ENCODE data around the gene SEPTIN7.

SEPTIN7 gene

DNA sequence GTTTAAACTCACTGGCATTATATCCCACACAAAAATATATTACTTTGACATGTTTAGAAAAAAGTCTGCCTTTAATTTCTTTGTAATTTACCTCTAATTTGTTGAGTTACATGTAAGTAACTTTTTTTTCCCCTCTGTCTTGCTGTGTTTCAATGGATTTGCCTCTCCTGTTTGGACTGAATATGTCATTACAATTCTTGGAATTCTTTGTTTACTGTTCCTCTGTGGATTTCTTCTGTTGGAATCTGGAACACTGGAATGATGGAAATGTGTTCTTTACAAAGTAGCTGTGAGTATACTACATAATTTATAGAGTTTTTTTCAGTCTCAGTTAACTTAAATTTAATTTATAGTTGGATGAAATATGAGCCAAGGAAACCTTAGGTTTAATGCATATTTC is 30.4 kb downstream of the SEPTIN7 start:
- Histone ChIP-seq H3K27ac (ENCODE audit: low read depth, low read length, severe bottlenecking) (peak overlapping the region; percentile 81), H3K4me3 (ENCODE audit: extremely low read depth, insufficient read depth, low read length, poor library complexity, severe bottlenecking) (no peak overlapping the region), H3K4me1 (ENCODE audit: control insufficient read depth, insufficient read depth, low read length, poor library complexity, severe bottlenecking) (peaks cover 14% of the 10 kb centered on the region), H3K9me3 (ENCODE audit: control insufficient read depth, low read length) (no peaks in the 10 kb centered on the region), H3K36me3 (ENCODE audit: control insufficient read depth, insufficient read depth, low read length) (peaks cover 26% of the 10 kb centered on the region)

GRCh38 chr7:35839860-35840854 is 39.3 kb downstream of the SEPTIN7 start:
- peaks cover 4% of the 10 kb centered on the region for H3K4me1 ChIP-seq (ENCODE audit: control insufficient read depth, insufficient read depth, low read length, poor library complexity, severe bottlenecking)
- H3K4me3 ChIP-seq (ENCODE audit: extremely low read depth, insufficient read depth, low read length, poor library complexity, severe bottlenecking): no peak overlapping the region
- WGBS, 2 experiments (ENCODE audit: insufficient coverage in 2 of 2): no CpG with 5 or more reads among the region's 1 CpG
- peaks cover 41% of the 10 kb centered on the region for H3K36me3 ChIP-seq (ENCODE audit: control insufficient read depth, insufficient read depth, low read length)
- H3K27ac ChIP-seq (ENCODE audit: low read depth, low read length, severe bottlenecking): no peak overlapping the region
- no peaks in the 10 kb centered on the region for H3K9me3 ChIP-seq (ENCODE audit: control insufficient read depth, low read length)

DNA sequence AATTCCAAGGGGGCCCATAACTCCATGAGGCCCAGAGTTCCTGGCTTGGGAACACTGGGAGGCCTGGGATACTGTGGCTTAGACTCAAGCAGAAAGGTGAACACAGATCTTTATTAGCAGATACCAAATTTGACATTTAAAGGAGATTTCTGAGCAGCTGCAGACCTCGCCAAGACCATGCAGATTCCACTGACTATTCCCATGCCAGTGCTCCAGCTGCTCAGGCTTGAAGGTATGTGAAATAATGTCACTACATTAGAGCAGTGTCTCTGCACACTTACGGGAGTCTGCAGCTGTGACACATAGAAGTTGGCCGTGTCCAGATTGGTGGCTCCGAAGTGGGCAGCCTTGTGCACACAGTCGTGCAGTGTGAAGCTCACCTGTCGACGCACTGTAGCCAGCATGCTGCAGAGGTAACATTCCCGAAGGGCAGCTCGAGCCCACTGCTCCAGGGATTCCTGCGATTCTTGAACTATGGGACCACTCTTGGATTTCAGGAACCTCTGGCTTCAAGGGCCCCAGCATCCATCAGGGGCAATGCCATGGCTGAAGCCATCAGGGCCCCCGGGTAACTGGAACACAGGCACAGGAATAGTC is 46.1 kb downstream of the SEPTIN7 start:
- H3K27ac ChIP-seq (ENCODE audit: low read depth, low read length, severe bottlenecking): no peak overlapping the region
- 98 to 99% methylated on average over 9 to 10 of the region's 11 CpGs for WGBS, 2 experiments (ENCODE audit: insufficient coverage in 2 of 2)
- H3K4me3 ChIP-seq (ENCODE audit: extremely low read depth, insufficient read depth, low read length, poor library complexity, severe bottlenecking): no peak overlapping the region
- no peaks in the 10 kb centered on the region for H3K9me3 ChIP-seq (ENCODE audit: control insufficient read depth, low read length)
- H3K4me1 ChIP-seq (ENCODE audit: control insufficient read depth, insufficient read depth, low read length, poor library complexity, severe bottlenecking): no peaks in the 10 kb centered on the region
- peaks cover 39% of the 10 kb centered on the region for H3K36me3 ChIP-seq (ENCODE audit: control insufficient read depth, insufficient read depth, low read length)

DNA sequence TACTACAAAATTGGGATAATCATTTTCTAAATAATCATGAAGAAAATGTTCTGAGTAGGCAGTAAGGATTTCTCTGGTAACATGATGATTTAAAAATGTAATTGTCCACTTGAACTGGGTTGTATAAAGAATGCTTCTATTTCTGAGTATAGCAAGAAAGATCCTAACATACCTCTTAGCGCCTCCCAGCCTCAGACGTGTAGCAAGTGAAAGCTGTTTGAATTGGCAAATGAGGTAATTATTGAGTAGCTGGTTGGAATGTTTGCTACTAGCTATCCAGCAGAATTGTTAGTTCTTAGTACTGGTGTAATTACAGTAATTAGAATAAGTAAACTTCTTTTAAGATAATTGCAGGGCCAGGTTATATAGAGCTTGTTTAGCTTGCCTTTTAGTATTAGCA is 47.9 kb downstream of the SEPTIN7 start:
- Histone ChIP-seq H3K27ac (ENCODE audit: low read depth, low read length, severe bottlenecking) (no peak overlapping the region), H3K9me3 (ENCODE audit: control insufficient read depth, low read length) (no peaks in the 10 kb centered on the region), H3K4me3 (ENCODE audit: extremely low read depth, insufficient read depth, low read length, poor library complexity, severe bottlenecking) (no peak overlapping the region), H3K36me3 (ENCODE audit: control insufficient read depth, insufficient read depth, low read length) (peaks cover 42% of the 10 kb centered on the region), H3K4me1 (ENCODE audit: control insufficient read depth, insufficient read depth, low read length, poor library complexity, severe bottlenecking) (no peaks in the 10 kb centered on the region)
- 80% methylated on average over 1 of the region's 2 CpGs; no CpG with 5 or more reads in 1 of the 2 experiments for WGBS, 2 experiments (ENCODE audit: insufficient coverage in 2 of 2)

DNA sequence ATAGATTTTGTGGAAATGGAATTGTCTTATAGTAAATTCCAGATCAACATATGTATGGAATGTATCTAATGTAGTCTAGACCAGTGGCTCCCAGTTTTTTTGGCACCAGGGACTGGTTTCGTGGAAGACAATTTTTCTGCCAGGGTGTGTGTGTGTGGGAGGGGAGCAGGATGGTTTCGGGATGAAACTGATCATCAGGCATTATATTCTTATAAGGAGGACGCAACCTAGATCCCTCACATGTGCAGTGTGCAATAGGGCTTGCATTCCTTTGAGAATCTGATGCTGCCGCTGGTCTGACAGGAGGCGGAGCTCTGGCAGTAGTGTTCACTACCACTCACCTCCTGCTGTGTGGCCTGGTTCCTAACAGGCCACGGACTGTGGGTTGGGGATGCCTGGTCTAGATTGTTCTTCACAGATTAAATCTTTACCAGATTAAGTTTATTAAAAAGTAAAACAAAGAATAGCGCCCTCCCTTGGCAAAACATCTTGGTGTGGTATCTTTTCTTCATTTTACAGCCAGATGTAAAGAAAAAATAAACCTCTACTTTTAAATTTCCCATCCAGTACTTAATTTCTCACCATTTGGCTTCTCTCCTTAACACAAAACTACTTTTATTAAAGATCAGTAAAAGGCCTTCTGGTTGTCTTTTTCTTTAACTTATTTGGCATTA is 48.4 kb downstream of the SEPTIN7 start:
- 95 to 100% methylated on average over 2 to 5 of the region's 7 CpGs for WGBS, 2 experiments (ENCODE audit: insufficient coverage in 2 of 2)
- no peak overlapping the region for H3K27ac ChIP-seq (ENCODE audit: low read depth, low read length, severe bottlenecking)
- no peaks in the 10 kb centered on the region for H3K4me1 ChIP-seq (ENCODE audit: control insufficient read depth, insufficient read depth, low read length, poor library complexity, severe bottlenecking)
- no peaks in the 10 kb centered on the region for H3K9me3 ChIP-seq (ENCODE audit: control insufficient read depth, low read length)
- H3K36me3 ChIP-seq (ENCODE audit: control insufficient read depth, insufficient read depth, low read length): peaks cover 45% of the 10 kb centered on the region
- no peak overlapping the region for H3K4me3 ChIP-seq (ENCODE audit: extremely low read depth, insufficient read depth, low read length, poor library complexity, severe bottlenecking)

- peaks cover 42% of the 10 kb centered on the region for H3K36me3 ChIP-seq (ENCODE audit: control insufficient read depth, insufficient read depth, low read length)
- H3K27ac ChIP-seq (ENCODE audit: low read depth, low read length, severe bottlenecking): no peak overlapping the region
- no peak overlapping the region for H3K4me3 ChIP-seq (ENCODE audit: extremely low read depth, insufficient read depth, low read length, poor library complexity, severe bottlenecking)
- no peaks in the 10 kb centered on the region for H3K9me3 ChIP-seq (ENCODE audit: control insufficient read depth, low read length)
- no peaks in the 10 kb centered on the region for H3K4me1 ChIP-seq (ENCODE audit: control insufficient read depth, insufficient read depth, low read length, poor library complexity, severe bottlenecking)
Observed at GRCh38 chr7:35849954-35850353, 49.1 kb downstream of the SEPTIN7 start.

Measured in mesodermal cell (in vitro differentiated cells).